ENCODE measurements around the gene RNF31. TPM values are rescaled to one million over a fixed set of nuclear protein-coding genes. Genes with fewer than 3 reads are reported as not detected.
A peak's percentile ranks its signal among the peaks of the same experiment; 100 is the strongest.

The RNF31 gene
- total and polyA plus RNA-seq, 7 donors, result 13.6 to 57.8 (median 31.9) TPM

DNA sequence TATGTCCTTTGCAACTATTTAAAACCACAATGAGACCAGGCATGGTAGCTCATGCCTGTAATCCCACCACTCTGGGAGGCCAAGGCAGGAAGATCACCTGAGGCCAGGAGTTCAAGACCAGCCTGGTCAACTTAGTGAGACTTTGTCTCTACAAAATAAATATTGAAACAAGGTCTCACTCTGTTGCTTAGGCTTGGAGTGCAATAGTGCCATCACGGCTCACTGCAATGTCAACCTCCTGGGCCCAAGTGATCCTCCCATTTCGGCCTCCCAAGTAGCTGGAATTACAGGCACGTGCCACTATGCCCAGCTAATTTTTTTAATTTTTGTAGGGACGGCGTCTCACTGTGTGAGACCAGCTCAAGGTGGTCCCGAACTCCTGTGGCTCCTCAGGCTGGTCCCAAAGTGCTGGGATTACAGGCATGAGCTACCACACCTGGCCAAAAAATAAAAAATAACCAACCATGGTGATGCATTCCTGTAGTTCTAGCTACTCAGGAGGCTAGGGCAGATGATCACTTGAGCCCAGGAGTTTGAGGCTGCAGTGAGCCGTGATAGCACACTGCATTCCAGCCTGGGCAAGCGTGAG lies 17.8 kb upstream of the RNF31 start:
- Histone ChIP-seq H3K27ac (no peak overlapping the region), H3K4me1 (no peaks in the 10 kb centered on the region), H3K36me3 (peaks cover 0 to 2% (median 0%) of the 10 kb centered on the region in 4 donors), H3K9me3 (no peaks in the 10 kb centered on the region), H3K27me3 (no peaks in the 10 kb centered on the region), H3K4me3 (no peak overlapping the region)
- intact Hi-C loops (cut with DNase I), result no loop called here
- WGBS, 2 donors, result 90 to 95% methylated on average over 8 of the region's 8 CpGs
- TF ChIP-seq, protein P1, sequence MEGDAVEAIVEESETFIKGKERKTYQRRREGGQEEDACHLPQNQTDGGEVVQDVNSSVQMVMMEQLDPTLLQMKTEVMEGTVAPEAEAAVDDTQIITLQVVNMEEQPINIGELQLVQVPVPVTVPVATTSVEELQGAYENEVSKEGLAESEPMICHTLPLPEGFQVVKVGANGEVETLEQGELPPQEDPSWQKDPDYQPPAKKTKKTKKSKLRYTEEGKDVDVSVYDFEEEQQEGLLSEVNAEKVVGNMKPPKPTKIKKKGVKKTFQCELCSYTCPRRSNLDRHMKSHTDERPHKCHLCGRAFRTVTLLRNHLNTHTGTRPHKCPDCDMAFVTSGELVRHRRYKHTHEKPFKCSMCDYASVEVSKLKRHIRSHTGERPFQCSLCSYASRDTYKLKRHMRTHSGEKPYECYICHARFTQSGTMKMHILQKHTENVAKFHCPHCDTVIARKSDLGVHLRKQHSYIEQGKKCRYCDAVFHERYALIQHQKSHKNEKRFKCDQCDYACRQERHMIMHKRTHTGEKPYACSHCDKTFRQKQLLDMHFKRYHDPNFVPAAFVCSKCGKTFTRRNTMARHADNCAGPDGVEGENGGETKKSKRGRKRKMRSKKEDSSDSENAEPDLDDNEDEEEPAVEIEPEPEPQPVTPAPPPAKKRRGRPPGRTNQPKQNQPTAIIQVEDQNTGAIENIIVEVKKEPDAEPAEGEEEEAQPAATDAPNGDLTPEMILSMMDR (IDR thresholded peaks at IDR 0.05), result no peak
- TF ChIP-seq EP300 (IDR thresholded peaks at IDR 0.05) (no peak), POLR2A (IDR thresholded peaks at IDR 0.05) (no peak), POLR2AphosphoS5 (IDR thresholded peaks at IDR 0.05) (no peak)
- no peak for DNase-seq

DNA sequence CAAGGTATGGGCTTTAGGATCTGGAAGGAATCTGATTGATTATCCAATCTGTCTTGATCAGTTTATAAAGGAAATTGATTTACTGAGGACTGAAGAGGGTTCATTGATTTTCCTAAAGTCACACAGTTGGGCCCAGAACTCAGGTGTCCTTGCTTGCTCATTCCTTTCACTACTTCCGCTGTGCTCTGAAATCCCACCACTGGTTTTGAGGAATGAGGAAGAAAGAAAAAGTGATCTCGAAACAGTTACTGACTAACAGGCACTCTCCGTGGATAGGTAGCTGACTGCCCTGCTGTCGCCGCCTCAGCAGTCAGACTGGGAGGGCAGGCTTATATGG lies 16.9 kb upstream of the RNF31 start, which contains the start of gene FITM1:
Gene FITM1, plus strand, starts transcription at position 280 of the 337 bp plus-strand sequence. CDS start 905 bp downstream, outside the sequence.
- 93 to 94% methylated on average over 5 of the region's 5 CpGs for whole genome bisulfite sequencing, 2 donors
- Histone ChIP-seq H3K4me3 (no peak within 1 kb of the TSS), H3K27ac (peak within 1 kb of the TSS in 2 of 4 donors; percentile 25 to 27), H3K27me3 (no peaks in the 10 kb centered on the region), H3K9me3 (no peaks in the 10 kb centered on the region), H3K4me1 (peaks cover 0 to 2% (median 1%) of the 10 kb centered on the region in 4 donors), H3K36me3 (no peaks in the 10 kb centered on the region)
- no peak for TF ChIP-seq EP300 (IDR thresholded peaks at IDR 0.05)
- TF ChIP-seq POLR2A (IDR thresholded peaks at IDR 0.05), result no peak
- no peak for TF ChIP-seq POLR2AphosphoS5 (IDR thresholded peaks at IDR 0.05)
- TF ChIP-seq, protein P1 (IDR thresholded peaks at IDR 0.05), result no peak
- no peak for DNase-seq
- intact Hi-C loops (cut with DNase I), result no loop called here

DNA sequence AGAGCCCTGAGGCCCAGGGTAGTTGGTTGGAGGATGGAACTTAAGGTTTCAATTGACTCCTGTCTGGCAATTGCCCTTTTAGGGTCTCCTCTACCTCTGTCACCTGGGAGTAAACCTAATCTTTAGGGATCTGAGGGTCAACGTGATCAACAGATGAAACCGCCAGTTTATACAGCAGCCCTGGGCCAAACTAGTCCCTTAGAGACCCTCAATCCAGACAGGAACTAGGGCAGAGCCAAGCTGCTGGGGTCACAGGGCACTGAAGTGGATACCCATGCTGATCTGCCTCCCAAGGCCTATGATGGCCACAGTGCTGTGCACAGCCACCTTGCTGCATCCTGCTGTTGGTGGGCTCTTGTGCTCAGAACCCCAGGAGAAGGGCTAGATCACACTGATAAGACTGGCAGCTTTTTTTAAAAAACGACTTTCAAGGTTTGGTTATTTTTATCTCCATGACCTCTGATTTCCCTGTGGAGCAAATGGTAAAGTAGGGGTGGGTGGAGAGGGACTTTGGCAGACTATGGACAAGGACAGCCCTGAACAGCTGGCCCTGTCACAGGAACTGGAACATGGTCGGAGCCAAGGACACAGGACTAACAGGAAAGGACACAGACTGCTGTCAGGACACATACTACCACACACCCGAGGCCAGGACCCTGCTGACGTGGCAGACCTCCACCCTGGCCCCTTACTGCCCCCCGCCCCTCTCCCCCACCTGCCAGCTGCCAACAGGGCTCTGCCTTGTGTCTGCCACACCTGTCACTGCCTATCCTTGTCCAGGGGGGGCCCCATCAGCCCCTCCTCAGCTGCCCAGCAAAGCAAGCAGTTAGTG lies 16.4 kb upstream of the RNF31 start:
- TF ChIP-seq POLR2A (IDR thresholded peaks at IDR 0.05) (no peak), EP300 (IDR thresholded peaks at IDR 0.05) (no peak), POLR2AphosphoS5 (IDR thresholded peaks at IDR 0.05) (no peak)
- TF ChIP-seq, protein P1 (IDR thresholded peaks at IDR 0.05), result no peak
- Histone ChIP-seq H3K27ac (peak overlapping the region in 2 of 4 donors; percentile 25 to 27), H3K36me3 (no peaks in the 10 kb centered on the region), H3K4me1 (peaks cover 0 to 7% (median 4%) of the 10 kb centered on the region in 4 donors), H3K4me3 (no peak overlapping the region), H3K9me3 (no peaks in the 10 kb centered on the region), H3K27me3 (no peaks in the 10 kb centered on the region)
- 71 to 73% methylated on average over 7 of the region's 7 CpGs for WGBS, 2 donors
- intact Hi-C loops (cut with DNase I), result no loop called here
- DNase-seq, result no peak

DNA sequence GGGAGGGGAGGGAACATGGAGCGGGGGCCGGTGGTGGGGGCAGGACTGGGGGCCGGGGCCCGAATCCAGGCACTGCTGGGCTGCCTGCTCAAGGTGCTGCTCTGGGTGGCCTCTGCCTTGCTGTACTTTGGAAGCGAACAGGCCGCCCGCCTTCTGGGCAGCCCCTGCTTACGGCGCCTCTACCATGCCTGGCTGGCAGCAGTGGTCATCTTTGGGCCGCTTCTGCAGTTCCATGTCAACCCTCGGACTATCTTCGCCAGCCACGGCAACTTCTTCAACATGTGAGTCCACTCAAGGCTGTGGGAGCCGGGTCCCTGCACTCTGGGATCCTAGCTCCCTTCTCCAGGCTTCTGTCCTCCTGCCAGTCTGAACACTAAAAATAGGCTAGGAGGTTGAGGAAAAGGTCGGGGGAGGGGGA lies 15.7 kb upstream of the RNF31 start:
- Histone ChIP-seq H3K27ac (peak overlapping the region in 2 of 4 donors; percentile 25 to 27), H3K36me3 (no peaks in the 10 kb centered on the region), H3K9me3 (no peaks in the 10 kb centered on the region), H3K27me3 (no peaks in the 10 kb centered on the region), H3K4me1 (peaks cover 0 to 11% (median 6%) of the 10 kb centered on the region in 4 donors), H3K4me3 (no peak overlapping the region)
- 92% methylated on average over 15 of the region's 15 CpGs for WGBS, 2 donors
- TF ChIP-seq POLR2A (IDR thresholded peaks at IDR 0.05), result no peak
- TF ChIP-seq, protein P1 (IDR thresholded peaks at IDR 0.05), result no peak
- no peak for TF ChIP-seq EP300 (IDR thresholded peaks at IDR 0.05)
- TF ChIP-seq POLR2AphosphoS5 (IDR thresholded peaks at IDR 0.05), result no peak
- DNase-seq, result no peak
- intact Hi-C loops (cut with DNase I), result no loop called here

Measured in sigmoid colon (tissue), 7 donors.